Measurements from ENCODE around the gene SLAMF7. TPM values are rescaled to one million over a fixed set of nuclear protein-coding genes. Genes with fewer than 3 reads are reported as not detected.

SLAMF7 gene
- total and polyA plus RNA-seq, 2 experiments from 2014 or later, result 0.11 TPM; not detected in 1

- Mint-ChIP-seq H3K4me3 (no peak overlapping the region), H3K4me1 (no peaks in the 10 kb centered on the region; the same call in 2 of the 3 replicates), H3K27ac (no peak overlapping the region), H3K36me3 (ENCODE audit: low read depth) (no peaks in the 10 kb centered on the region), H3K9me3 (no peaks in the 10 kb centered on the region), H3K27me3 (ENCODE audit: insufficient read depth, low read depth, poor library complexity) (no peaks in the 10 kb centered on the region)
- Histone ChIP-seq H2AFZ (no peak overlapping the region), H3K4me1 (ENCODE audit: insufficient read depth) (no peaks in the 10 kb centered on the region), H3K79me2 (replicated peaks; ENCODE audit: insufficient read depth) (no peaks in the 10 kb centered on the region), H3K36me3 (ENCODE audit: insufficient read depth) (no peaks in the 10 kb centered on the region), H4K20me1 (replicated peaks; ENCODE audit: insufficient read depth) (no peaks in the 10 kb centered on the region), H3K4me2 (no peak overlapping the region), H3F3A (replicated peaks; ENCODE audit: low read depth) (no peaks in the 10 kb centered on the region), H3K27me3 (ENCODE audit: insufficient read depth) (no peaks in the 10 kb centered on the region), H3K27ac (ENCODE audit: low read depth) (no peak overlapping the region), H3K9me2 (ENCODE audit: insufficient read depth) (no peaks in the 10 kb centered on the region), H3K4me3 (no peak overlapping the region)
- no peak for TF ChIP-seq CREB1 (CRISPR knock-in tag; IDR thresholded peaks at IDR 0.05; ENCODE audit: low read depth)
- no peak for TF ChIP-seq ZNF462 (CRISPR knock-in tag; IDR thresholded peaks at IDR 0.05)
- no peak for TF ChIP-seq ZNF331 (CRISPR knock-in tag; IDR thresholded peaks at IDR 0.05; ENCODE audit: low read depth)
- no peak for TF ChIP-seq NANOG (IDR thresholded peaks at IDR 0.05; ENCODE audit: borderline replicate concordance)
- TF ChIP-seq ETS1 (IDR thresholded peaks at IDR 0.05), result no peak
- no peak for TF ChIP-seq POLR2AphosphoS5 (IDR thresholded peaks at IDR 0.05; ENCODE audit: low read depth)
- no peak for TF ChIP-seq EZH2phosphoT487 (IDR thresholded peaks at IDR 0.05; ENCODE audit: unreplicated experiment)
- no peak for TF ChIP-seq CTCF (conservative IDR thresholded peaks at IDR 0.05; ENCODE audit: low read depth in 2 of 2)
- no peak for TF ChIP-seq ZNF114 (CRISPR knock-in tag; IDR thresholded peaks at IDR 0.05)
- ATAC-seq (no peak), DNase-seq (ENCODE audit: low spot score) (no peak)
These were observed 30.2 kb upstream of the SLAMF7 start for GRCh38 chr1:160708801-160709200.
